ENCODE measurements around the gene PCDHA11. TPM values are rescaled to one million over a fixed set of nuclear protein-coding genes. Genes with fewer than 3 reads are reported as not detected.

Gene PCDHA11
- total and polyA plus RNA-seq, 2 experiments from 2014 or later: 11.6 to 26.5 TPM

DNA sequence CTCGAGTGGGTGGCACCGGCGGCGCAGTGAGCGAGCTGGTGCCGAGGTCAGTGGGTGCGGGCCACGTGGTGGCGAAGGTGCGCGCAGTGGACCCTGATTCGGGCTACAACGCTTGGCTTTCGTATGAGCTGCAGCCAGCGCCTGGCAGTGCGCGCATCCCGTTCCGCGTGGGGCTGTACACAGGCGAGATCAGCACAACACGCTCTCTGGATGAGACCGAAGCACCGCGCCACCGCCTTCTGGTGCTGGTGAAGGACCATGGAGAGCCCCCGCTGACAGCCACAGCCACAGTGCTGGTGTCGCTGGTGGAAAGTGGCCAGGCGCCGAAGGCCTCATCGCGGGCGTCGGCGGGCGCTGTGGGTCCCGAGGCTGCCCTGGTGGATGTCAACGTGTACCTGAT is 45.3 kb upstream of the PCDHA11 start (continued):
- TF ChIP-seq, protein P1, sequence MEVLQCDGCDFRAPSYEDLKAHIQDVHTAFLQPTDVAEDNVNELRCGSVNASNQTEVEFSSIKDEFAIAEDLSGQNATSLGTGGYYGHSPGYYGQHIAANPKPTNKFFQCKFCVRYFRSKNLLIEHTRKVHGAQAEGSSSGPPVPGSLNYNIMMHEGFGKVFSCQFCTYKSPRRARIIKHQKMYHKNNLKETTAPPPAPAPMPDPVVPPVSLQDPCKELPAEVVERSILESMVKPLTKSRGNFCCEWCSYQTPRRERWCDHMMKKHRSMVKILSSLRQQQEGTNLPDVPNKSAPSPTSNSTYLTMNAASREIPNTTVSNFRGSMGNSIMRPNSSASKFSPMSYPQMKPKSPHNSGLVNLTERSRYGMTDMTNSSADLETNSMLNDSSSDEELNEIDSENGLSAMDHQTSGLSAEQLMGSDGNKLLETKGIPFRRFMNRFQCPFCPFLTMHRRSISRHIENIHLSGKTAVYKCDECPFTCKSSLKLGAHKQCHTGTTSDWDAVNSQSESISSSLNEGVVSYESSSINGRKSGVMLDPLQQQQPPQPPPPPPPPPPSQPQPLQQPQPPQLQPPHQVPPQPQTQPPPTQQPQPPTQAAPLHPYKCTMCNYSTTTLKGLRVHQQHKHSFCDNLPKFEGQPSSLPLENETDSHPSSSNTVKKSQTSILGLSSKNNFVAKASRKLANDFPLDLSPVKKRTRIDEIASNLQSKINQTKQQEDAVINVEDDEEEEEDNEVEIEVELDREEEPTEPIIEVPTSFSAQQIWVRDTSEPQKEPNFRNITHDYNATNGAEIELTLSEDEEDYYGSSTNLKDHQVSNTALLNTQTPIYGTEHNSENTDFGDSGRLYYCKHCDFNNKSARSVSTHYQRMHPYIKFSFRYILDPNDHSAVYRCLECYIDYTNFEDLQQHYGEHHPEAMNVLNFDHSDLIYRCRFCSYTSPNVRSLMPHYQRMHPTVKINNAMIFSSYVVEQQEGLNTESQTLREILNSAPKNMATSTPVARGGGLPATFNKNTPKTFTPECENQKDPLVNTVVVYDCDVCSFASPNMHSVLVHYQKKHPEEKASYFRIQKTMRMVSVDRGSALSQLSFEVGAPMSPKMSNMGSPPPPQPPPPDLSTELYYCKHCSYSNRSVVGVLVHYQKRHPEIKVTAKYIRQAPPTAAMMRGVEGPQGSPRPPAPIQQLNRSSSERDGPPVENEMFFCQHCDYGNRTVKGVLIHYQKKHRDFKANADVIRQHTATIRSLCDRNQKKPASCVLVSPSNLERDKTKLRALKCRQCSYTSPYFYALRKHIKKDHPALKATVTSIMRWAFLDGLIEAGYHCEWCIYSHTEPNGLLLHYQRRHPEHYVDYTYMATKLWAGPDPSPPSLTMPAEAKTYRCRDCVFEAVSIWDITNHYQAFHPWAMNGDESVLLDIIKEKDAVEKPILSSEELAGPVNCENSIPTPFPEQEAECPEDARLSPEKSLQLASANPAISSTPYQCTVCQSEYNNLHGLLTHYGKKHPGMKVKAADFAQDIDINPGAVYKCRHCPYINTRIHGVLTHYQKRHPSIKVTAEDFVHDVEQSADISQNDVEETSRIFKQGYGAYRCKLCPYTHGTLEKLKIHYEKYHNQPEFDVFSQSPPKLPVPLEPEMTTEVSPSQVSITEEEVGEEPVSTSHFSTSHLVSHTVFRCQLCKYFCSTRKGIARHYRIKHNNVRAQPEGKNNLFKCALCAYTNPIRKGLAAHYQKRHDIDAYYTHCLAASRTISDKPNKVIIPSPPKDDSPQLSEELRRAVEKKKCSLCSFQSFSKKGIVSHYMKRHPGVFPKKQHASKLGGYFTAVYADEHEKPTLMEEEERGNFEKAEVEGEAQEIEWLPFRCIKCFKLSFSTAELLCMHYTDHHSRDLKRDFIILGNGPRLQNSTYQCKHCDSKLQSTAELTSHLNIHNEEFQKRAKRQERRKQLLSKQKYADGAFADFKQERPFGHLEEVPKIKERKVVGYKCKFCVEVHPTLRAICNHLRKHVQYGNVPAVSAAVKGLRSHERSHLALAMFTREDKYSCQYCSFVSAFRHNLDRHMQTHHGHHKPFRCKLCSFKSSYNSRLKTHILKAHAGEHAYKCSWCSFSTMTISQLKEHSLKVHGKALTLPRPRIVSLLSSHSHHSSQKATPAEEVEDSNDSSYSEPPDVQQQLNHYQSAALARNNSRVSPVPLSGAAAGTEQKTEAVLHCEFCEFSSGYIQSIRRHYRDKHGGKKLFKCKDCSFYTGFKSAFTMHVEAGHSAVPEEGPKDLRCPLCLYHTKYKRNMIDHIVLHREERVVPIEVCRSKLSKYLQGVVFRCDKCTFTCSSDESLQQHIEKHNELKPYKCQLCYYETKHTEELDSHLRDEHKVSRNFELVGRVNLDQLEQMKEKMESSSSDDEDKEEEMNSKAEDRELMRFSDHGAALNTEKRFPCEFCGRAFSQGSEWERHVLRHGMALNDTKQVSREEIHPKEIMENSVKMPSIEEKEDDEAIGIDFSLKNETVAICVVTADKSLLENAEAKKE (CRISPR knock-in tag; IDR thresholded peaks at IDR 0.05): no peak

- Histone ChIP-seq H3K4me2 (no peak within 1 kb of the TSS), H3F3A (replicated peaks; ENCODE audit: low read depth) (no peaks in the 10 kb centered on the region), H3K36me3 (ENCODE audit: insufficient read depth) (no peaks in the 10 kb centered on the region), H3K79me2 (replicated peaks; ENCODE audit: insufficient read depth) (no peaks in the 10 kb centered on the region), H3K4me1 (ENCODE audit: insufficient read depth) (no peaks in the 10 kb centered on the region), H3K9me2 (ENCODE audit: insufficient read depth) (no peaks in the 10 kb centered on the region), H4K20me1 (replicated peaks; ENCODE audit: insufficient read depth) (no peaks in the 10 kb centered on the region), H2AFZ (no peak within 1 kb of the TSS), H3K27ac (ENCODE audit: low read depth) (no peak within 1 kb of the TSS), H3K4me3 (peak within 1 kb of the TSS; percentile 37; the same call in 1 of the 2 replicates), H3K27me3 (ENCODE audit: insufficient read depth) (no peaks in the 10 kb centered on the region)
- Mint-ChIP-seq H3K4me3 (peak within 1 kb of the TSS; percentile 68), H3K9me3 (peaks cover 5% of the 10 kb centered on the region; the same call in 2 of the 3 replicates), H3K4me1 (no peaks in the 10 kb centered on the region; the same call in 2 of the 3 replicates), H3K36me3 (ENCODE audit: low read depth) (peaks cover 18% of the 10 kb centered on the region), H3K27ac (no peak within 1 kb of the TSS), H3K27me3 (ENCODE audit: insufficient read depth, low read depth, poor library complexity) (peaks cover 2% of the 10 kb centered on the region)
- TF ChIP-seq, protein P2, sequence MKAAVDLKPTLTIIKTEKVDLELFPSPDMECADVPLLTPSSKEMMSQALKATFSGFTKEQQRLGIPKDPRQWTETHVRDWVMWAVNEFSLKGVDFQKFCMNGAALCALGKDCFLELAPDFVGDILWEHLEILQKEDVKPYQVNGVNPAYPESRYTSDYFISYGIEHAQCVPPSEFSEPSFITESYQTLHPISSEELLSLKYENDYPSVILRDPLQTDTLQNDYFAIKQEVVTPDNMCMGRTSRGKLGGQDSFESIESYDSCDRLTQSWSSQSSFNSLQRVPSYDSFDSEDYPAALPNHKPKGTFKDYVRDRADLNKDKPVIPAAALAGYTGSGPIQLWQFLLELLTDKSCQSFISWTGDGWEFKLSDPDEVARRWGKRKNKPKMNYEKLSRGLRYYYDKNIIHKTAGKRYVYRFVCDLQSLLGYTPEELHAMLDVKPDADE (IDR thresholded peaks at IDR 0.05): no peak
- TF ChIP-seq, protein P3, sequence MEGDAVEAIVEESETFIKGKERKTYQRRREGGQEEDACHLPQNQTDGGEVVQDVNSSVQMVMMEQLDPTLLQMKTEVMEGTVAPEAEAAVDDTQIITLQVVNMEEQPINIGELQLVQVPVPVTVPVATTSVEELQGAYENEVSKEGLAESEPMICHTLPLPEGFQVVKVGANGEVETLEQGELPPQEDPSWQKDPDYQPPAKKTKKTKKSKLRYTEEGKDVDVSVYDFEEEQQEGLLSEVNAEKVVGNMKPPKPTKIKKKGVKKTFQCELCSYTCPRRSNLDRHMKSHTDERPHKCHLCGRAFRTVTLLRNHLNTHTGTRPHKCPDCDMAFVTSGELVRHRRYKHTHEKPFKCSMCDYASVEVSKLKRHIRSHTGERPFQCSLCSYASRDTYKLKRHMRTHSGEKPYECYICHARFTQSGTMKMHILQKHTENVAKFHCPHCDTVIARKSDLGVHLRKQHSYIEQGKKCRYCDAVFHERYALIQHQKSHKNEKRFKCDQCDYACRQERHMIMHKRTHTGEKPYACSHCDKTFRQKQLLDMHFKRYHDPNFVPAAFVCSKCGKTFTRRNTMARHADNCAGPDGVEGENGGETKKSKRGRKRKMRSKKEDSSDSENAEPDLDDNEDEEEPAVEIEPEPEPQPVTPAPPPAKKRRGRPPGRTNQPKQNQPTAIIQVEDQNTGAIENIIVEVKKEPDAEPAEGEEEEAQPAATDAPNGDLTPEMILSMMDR (conservative IDR thresholded peaks at IDR 0.05; ENCODE audit: low read depth in 2 of 2): peak; percentile 29 to 31; a peak in 3 of 4 replicates
- no peak for TF ChIP-seq ZNF114 (CRISPR knock-in tag; IDR thresholded peaks at IDR 0.05)
- DNase-seq (ENCODE audit: low spot score): no peak
- peak; percentile 28; the same call in 1 of the 3 replicates for ATAC-seq
Measured at GRCh38 chr5:140827704-140828361, 40.9 kb upstream of the PCDHA11 start, which contains the start of gene PCDHA6. Gene PCDHA6, plus strand, starts transcription at chr5:140827960. Its CDS starts 132 bp downstream, at chr5:140828092.

Measured in GM23338 (cell line).